NCI-H2171 treated with DMSO at 0.1 percent for 48 hours (cell line): ENCODE results near the gene PCBP4.
"Not testable (repeated sequence)": the region's sequence is repeated elsewhere in the genome, so short reads cannot be mapped to it uniquely, and the experiment has no call there.

ENCODE experiments used
- DNase-seq: peaks from one replicate; lab custom pipeline; 2025; lab: John Stamatoyannopoulos, UW

The PCBP4 gene

GRCh38 chr3:51994530-51994929 is 27.3 kb upstream of the PCBP4 start:
- DNase-seq: no peak

- not testable (repeated sequence) for DNase-seq
Measured at GRCh38 chr3:51993657-51994056, 26.4 kb upstream of the PCBP4 start.

DNA sequence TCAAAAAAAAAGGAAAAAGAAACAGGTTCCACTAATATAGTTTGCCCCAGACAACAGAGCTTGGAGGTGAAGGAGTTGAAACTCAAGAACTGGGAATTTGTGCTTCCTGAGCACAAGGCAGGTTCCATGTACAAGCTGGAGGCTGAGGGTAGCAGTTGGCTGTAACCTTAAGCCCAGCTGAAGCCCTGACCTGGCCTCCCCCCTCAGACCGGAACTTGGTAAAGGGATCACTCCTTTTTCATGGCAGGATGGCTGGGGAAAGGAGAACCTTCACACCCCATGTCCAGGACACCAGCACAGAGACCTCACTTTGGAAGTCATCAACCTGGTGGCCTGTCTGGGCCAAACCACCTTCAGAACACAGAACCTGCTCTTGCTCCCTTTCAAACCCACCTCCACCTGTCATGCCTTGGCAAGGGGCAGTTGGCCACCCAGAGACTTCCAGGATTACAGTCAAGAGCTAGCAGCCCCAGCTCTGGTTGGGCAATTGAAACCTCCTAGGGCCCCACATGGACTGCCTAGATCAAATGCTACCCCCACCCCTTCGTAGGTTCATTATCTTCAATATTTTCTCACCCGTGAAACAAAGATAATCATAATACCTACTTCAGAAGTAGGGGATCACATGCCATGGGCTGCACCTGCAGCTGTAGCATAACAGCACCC is 24.9 kb upstream of the PCBP4 start:
- no peak for DNase-seq

- not testable (repeated sequence) for DNase-seq
Measured at GRCh38 chr3:51990501-51990971, 23.3 kb upstream of the PCBP4 start.

DNA sequence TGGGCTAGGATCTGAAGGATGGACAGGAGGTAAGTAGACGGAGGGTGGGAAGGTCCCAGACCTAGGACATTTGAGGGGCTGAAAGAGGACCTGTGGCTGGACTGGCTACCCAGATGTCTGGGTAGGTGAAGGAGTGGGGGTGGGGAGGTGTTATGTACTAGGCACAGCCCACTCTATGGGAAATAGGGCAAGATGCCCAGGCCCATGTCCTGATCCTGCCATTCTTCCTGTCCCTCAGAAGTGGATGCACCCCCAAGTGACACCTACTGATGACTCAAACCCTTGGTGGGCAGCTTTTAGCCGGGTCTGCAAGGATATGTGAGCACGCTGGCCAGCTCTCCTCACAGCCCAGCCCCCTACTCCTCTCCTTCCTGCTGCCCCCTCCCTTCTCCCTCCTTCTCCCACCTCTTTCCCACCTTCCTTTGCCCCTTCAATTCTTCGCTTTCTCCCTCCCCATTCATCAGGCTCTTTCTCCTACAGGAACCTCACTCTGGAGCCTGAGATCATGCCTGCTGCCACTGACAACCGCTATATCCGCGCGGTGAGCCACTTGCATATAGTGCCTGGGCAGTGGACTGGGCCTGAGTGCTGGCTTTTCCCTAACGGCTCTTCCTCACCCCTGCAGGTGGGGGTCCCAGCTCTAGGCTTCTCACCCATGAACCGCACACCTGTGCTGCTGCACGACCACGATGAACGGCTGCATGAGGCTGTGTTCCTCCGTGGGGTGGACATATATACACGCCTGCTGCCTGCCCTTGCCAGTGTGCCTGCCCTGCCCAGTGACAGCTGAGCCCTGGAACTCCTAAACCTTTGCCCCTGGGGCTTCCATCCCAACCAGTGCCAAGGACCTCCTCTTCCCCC is 21.3 kb upstream of the PCBP4 start:
- DNase-seq: no peak

DNA sequence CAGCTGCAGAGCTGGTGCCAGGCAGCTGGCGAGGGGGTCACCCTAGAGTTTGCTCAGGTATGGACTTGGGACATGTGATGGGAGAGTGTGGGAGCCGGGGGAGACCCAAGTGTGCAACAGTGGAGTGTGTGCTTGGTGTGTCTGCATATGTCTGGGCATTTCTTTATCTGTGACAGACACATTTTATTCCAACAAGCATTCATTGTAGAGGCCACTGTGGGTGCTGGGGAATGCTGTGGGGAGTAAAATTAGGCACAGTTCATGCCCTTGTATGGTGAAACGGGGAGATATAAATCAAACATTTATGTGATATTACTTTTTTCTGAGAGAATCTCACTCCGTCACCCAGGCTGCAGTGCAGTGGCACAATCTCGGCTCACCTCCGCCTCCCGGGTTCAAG is 20.3 kb upstream of the PCBP4 start:
- DNase-seq: no peak

DNA sequence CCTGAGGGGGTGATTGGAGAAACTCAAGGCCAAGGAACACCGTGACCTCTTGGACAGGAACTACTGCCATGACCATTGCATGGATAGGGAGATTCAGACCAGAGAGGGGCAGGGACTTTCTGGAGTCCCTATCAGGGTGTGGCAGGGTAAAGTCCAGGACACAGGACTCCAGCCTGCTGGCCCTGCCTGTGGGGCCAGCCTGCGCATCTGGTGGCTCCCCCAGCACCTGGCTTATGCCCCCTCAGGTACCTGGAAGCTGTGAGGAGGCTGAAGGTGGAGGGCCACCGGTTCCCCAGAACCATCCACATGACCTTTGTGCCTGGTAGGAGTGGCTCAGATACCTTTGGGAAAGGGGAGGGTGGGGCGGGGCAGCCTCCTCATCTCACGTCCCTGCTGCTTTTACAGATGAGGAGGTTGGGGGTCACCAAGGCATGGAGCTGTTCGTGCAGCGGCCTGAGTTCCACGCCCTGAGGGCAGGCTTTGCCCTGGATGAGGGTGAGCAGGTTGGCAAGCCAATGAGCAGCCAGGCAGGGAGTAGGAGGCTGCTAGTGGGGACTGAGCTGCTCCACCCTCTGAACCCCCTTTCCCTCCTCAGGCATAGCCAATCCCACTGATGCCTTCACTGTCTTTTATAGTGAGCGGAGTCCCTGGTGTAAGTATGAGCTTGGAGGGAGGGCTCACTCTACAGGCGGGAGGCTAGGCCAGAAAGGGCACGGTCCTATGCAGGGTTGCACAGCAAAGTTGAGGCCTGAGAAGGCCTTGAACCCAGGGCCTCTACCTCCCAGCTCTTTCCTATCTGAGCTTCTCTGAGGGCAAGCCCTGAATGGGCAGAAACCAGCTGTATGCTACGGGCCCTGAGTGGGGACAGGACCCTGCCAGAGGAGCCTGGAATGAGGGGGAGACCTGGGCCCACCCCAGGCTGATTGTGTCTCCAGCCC is 19.0 kb upstream of the PCBP4 start:
- no peak for DNase-seq

DNA sequence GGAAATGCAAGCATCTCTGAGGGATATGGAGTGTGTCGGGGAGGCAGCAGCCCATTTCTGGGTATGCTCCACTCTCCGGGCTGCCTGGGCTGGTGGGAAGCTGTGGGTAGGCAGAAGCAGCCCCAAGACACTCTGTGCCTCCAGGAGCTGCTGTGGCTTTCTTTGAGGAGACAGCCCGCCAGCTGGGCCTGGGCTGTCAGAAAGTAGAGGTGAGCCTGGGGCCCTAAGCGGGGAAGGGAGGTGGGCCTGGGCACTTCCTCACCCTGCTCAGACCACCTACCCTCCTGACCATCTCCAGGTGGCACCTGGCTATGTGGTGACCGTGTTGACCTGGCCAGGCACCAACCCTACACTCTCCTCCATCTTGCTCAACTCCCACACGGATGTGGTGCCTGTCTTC is 17.8 kb upstream of the PCBP4 start:
- DNase-seq: no peak

GRCh38 chr3:51984269-51984647 is 17.0 kb upstream of the PCBP4 start:
- no peak for DNase-seq

- no peak for DNase-seq
Measured at GRCh38 chr3:51983578-51984268, 16.5 kb upstream of the PCBP4 start.

DNA sequence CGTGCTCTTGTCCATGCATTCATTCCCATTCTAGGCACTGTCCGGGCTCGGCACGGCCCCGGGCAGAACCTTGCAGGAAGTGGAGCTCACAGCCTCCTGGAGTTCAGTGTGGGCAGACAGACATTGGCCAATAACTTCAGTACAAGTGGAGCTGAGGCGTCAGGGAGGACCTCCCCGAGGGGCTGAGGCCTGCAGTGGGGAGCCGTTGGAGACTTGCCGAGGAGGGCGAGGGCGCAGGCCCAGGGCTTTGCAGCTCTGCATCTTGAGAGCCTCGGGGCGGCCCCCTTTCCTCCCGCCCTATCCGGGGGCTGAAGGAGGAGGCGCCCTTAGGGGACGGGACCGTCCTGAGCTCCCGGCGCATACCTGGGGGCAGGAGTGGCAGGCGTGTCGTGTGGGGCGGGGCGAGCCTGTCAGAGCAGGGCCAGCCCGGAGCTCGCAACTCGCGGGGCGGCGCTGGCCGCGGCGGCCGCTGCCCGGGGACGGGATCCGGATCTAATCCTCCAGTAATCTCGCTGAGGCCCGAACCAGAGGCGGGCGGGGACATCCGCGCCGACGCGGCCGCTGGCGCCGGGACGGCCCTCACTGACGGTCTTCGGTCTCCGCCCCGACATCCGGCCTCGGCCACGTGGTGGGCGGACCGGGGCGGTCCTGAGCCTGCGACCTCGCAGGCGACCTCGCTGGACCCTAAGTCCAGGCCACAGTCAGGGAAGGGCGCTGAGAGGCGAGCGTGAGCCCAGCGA is 15.8 kb upstream of the PCBP4 start, which contains the start of gene ACY1:
ACY1 (plus strand) TSS at position 698 of the 740 bp plus-strand sequence. CDS start 530 bp downstream, outside the sequence.
- DNase-seq: peak; percentile 26

DNA sequence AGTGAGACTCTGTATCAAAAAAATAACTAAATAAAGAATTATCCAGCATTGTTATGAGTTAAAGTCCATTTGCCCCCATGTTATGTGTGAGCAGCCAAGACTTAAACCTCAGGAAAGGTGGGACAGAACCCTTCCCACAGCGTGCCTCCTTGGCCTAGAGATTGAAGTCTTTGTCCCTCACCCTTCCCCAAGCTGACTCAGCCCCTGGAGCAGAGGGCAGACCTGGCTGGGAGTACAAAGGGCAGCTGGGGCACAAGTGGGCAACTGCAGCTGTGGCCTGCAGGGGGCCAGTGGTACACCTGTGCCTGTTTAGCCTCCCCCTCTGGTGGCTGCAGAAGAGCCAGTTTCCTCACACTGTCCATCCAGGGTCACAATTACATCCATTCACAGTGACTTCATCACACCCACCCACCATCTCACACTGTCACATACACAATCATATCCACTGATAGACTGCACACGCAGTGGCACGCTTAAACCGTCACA is 15.1 kb upstream of the PCBP4 start:
- no peak for DNase-seq

GRCh38 chr3:51980253-51980652 is 13.0 kb upstream of the PCBP4 start:
- DNase-seq: no peak

- DNase-seq: no peak
Measured at GRCh38 chr3:51978143-51978502, 10.9 kb upstream of the PCBP4 start.

DNA sequence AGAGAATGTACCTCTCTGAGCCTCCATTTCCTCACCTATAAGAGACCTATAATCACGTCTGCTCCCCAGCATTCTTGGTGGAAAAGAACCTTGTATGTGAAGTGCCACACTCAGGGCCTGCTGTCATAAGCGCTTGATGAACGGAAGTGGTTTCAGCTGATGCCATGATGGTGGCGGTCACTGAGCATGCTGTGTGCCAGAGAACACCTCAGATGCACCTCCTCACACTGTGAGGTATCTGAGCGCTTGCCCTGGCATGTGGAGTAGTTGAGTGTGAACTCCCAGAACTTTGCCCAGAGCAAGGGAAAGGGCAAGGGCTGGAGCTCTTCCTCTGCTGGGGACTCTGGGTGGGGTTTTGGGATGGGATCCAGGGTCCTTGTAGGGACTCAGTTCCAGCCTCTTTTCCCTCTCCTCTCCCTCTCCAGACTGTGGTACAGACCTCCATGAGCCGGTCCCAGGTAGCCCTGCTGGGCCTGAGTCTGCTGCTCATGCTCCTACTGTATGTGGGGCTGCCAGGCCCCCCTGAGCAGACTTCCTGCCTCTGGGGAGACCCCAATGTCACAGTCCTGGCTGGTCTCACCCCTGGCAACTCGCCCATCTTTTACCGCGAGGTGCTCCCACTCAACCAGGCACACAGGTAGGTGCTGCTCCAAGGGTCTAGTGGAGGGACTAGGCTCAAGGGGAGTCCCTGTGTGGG is 10.3 kb upstream of the PCBP4 start:
- DNase-seq: no peak

GRCh38 chr3:51975852-51976549 is 8.7 kb upstream of the PCBP4 start:
- no peak for DNase-seq

- peak; percentile 43 for DNase-seq
Measured at GRCh38 chr3:51974963-51975851, 8.0 kb upstream of the PCBP4 start, which contains the start of gene ABHD14A. Gene ABHD14A, plus strand, starts transcription at chr3:51975064. Its CDS starts 72 bp downstream, at chr3:51975136.

GRCh38 chr3:51974277-51974962 is 7.2 kb upstream of the PCBP4 start:
- no peak for DNase-seq
